Measurements from ENCODE around the gene POLR2J.
"Not testable (repeated sequence)": the region's sequence is repeated elsewhere in the genome, so short reads cannot be mapped to it uniquely, and the experiment has no call there.

POLR2J gene

DNA sequence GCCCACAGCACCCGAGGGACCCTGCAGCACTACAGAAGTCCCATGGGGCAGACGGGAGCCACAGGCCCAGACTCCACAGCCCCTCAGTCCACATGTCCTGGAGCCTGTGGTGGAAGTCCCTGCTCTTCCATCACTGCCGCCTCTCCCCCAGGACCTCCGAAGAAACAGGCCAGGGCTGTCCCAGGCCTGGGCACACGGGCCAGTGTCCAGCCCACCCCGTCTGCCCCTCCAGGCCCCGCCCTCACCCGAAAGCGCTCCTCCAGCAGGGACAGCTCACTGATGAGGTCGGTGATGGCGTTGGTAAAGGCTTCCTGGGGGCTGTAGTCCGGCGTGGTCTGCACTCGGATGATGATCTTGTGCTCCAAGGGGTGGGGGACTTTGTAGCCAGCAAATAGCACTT lies 4.6 kb downstream of the POLR2J start:
- not testable (repeated sequence) for H3K4me1 ChIP-seq (ENCODE audit: low read depth, poor library complexity, severe bottlenecking); H3K9ac ChIP-seq; H3K27me3 ChIP-seq (ENCODE audit: insufficient read depth, low read depth); H3K4me2 ChIP-seq; H2AFZ ChIP-seq (ENCODE audit: low read depth); H3K4me3 ChIP-seq (IDR thresholded peaks at IDR 0.05; ENCODE audit: insufficient read depth, low read depth, low read length); H3K36me3 ChIP-seq (ENCODE audit: insufficient read depth); H4K20me1 ChIP-seq (ENCODE audit: insufficient read depth); H3K27ac ChIP-seq; H3K79me2 ChIP-seq (ENCODE audit: insufficient read depth, low read depth)

DNA sequence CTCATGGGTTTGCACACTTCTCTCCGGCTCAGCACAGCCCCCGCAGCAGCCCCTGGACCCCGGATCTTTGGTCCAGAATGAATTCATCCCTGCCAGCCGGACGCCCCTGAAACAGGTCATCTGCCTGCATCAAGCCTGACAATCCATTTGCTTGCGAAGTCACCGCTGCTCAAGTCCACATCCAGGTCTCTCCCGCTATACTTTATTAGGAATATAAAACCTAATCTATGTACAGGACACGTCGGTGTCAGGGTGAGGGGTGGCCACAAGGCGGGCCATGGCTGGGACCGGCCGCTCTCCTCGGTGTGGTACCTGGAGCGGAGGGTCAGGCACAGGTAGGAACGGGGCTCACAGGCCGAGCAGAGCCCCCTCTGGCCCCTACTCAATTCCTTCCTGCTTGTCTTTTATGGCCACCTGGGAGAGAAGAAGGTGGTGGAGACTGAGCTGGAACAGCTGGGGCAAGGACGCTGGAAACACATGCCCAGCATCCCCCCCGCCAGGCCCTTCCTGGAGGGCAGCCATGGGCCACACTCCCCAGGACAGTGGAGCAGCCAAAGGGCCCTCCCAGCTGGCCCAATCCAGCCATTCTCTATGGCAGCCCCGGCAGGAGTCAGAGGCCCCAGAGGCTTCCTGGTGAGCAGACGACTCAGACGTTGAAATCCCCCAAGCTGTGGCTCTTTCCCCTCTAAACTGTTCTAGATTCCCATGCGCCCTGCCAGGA lies 5.3 kb downstream of the POLR2J start:
- Histone ChIP-seq H3K9ac (no peak overlapping the region), H3K4me1 (ENCODE audit: low read depth, poor library complexity, severe bottlenecking) (no peaks in the 10 kb centered on the region), H3K27ac (no peak overlapping the region), H3K79me2 (ENCODE audit: insufficient read depth, low read depth) (no peaks in the 10 kb centered on the region; the same call in 1 of the 2 replicates), H2AFZ (ENCODE audit: low read depth) (no peak overlapping the region), H4K20me1 (ENCODE audit: insufficient read depth) (no peaks in the 10 kb centered on the region), H3K36me3 (ENCODE audit: insufficient read depth) (no peaks in the 10 kb centered on the region), H3K4me2 (no peak overlapping the region), H3K4me3 (IDR thresholded peaks at IDR 0.05; ENCODE audit: insufficient read depth, low read depth, low read length) (no peak overlapping the region), H3K27me3 (ENCODE audit: insufficient read depth, low read depth) (no peaks in the 10 kb centered on the region)
- TF ChIP-seq, protein P1, sequence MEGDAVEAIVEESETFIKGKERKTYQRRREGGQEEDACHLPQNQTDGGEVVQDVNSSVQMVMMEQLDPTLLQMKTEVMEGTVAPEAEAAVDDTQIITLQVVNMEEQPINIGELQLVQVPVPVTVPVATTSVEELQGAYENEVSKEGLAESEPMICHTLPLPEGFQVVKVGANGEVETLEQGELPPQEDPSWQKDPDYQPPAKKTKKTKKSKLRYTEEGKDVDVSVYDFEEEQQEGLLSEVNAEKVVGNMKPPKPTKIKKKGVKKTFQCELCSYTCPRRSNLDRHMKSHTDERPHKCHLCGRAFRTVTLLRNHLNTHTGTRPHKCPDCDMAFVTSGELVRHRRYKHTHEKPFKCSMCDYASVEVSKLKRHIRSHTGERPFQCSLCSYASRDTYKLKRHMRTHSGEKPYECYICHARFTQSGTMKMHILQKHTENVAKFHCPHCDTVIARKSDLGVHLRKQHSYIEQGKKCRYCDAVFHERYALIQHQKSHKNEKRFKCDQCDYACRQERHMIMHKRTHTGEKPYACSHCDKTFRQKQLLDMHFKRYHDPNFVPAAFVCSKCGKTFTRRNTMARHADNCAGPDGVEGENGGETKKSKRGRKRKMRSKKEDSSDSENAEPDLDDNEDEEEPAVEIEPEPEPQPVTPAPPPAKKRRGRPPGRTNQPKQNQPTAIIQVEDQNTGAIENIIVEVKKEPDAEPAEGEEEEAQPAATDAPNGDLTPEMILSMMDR (conservative IDR thresholded peaks at IDR 0.05; ENCODE audit: low read depth, low read length) = no peak

DNA sequence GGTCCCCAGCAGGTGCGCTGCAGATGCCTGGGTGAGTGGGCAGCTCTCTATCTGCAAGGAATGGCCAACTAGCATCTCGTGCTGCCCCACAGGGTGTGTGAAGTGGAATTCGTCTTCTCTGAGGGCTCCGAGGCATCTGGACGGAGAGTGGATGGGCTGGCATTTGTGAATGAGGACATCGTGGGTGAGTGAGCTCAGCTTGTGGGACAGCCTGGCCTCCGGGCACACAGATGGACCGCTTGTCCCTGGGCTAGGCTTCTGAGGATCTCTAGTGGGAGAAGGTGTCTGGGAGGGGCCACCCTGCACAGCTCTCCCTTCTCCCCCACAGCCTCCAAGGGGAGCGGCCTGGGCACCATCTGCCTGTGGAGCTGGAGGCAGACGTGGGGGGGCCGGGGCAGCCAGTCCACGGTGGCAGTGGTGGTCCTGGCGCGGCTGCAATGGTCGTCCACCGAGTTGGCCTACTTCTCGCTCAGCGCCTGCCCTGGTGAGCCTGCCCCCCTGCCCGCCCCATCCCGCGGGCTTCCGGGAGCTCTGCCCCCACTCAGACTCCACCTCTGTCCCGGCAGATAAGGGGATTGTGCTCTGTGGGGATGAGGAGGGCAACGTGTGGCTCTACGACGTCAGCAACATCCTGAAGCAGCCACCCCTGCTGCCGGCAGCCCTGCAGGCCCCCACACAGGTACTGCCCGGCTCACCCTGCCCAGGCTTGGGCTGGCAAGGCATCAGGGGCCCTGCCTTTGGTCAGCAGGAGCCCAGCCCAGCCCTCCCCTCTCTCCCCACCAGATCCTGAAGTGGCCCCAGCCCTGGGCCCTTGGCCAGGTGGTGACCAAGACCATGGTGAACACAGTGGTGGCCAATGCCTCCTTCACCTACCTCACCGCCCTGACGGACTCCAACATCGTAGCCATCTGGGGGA lies 6.3 kb downstream of the POLR2J start:
- Histone ChIP-seq H3K79me2 (ENCODE audit: insufficient read depth, low read depth) (no peaks in the 10 kb centered on the region; the same call in 1 of the 2 replicates), H3K36me3 (ENCODE audit: insufficient read depth) (no peaks in the 10 kb centered on the region), H3K4me3 (IDR thresholded peaks at IDR 0.05; ENCODE audit: insufficient read depth, low read depth, low read length) (no peak overlapping the region), H3K9ac (no peak overlapping the region), H3K4me1 (ENCODE audit: low read depth, poor library complexity, severe bottlenecking) (no peaks in the 10 kb centered on the region), H3K27ac (no peak overlapping the region), H2AFZ (ENCODE audit: low read depth) (no peak overlapping the region), H3K27me3 (ENCODE audit: insufficient read depth, low read depth) (no peaks in the 10 kb centered on the region), H3K4me2 (no peak overlapping the region), H4K20me1 (ENCODE audit: insufficient read depth) (no peaks in the 10 kb centered on the region)
- TF ChIP-seq, protein P1 (conservative IDR thresholded peaks at IDR 0.05; ENCODE audit: low read depth, low read length) = no peak

DNA sequence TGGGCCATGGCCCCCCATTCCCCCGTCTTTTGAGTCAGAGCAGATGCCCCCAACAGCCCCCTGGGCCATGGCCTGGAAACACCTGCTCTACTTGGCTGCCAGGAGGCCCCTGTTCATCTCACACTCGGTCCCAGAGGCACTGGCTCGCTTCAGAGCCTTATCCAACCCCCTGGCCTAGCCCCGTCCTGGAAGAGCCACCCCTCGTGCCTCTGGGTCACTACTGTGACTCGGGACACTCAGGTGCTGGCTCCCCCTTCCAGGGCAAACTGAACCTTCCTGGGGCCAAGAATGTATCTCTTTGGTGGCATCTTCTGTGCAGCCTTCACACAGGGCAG lies 7.0 kb downstream of the POLR2J start:
- no peaks in the 10 kb centered on the region for H3K36me3 ChIP-seq (ENCODE audit: insufficient read depth)

More for the DNA sequence above, 7.0 kb downstream of the POLR2J start:
- no peaks in the 10 kb centered on the region for H3K4me1 ChIP-seq (ENCODE audit: low read depth, poor library complexity, severe bottlenecking)
- H3K27me3 ChIP-seq (ENCODE audit: insufficient read depth, low read depth) = no peaks in the 10 kb centered on the region
- H3K9ac ChIP-seq = no peak overlapping the region
- H2AFZ ChIP-seq (ENCODE audit: low read depth) = no peak overlapping the region
- no peaks in the 10 kb centered on the region for H4K20me1 ChIP-seq (ENCODE audit: insufficient read depth)
- no peak overlapping the region for H3K4me3 ChIP-seq (IDR thresholded peaks at IDR 0.05; ENCODE audit: insufficient read depth, low read depth, low read length)
- H3K79me2 ChIP-seq (ENCODE audit: insufficient read depth, low read depth) = no peaks in the 10 kb centered on the region
- no peak overlapping the region for H3K4me2 ChIP-seq
- TF ChIP-seq, protein P1 (conservative IDR thresholded peaks at IDR 0.05; ENCODE audit: low read depth, low read length) = no peak
- H3K27ac ChIP-seq = no peak overlapping the region

Data from KMS-11 (cell line).